ENCODE data around the gene GPR107. TPM values are rescaled to one million over a fixed set of nuclear protein-coding genes. Genes with fewer than 3 reads are reported as not detected.
"Not testable (repeated sequence)": the region's sequence is repeated elsewhere in the genome, so short reads cannot be mapped to it uniquely, and the experiment has no call there.

GPR107 gene
- total and polyA plus RNA-seq, 7 donors, result 3.6 to 34.1 (median 19.6) TPM

GRCh38 chr9:130010151-130010988, 43.3 kb upstream of the GPR107 start:
- Histone ChIP-seq H3K36me3 (no peaks in the 10 kb centered on the region), H3K4me3 (no peak overlapping the region), H3K9me3 (peaks cover 0 to 4% (median 0%) of the 10 kb centered on the region in 4 donors), H3K27me3 (no peaks in the 10 kb centered on the region), H3K27ac (peak overlapping the region; percentile 26 to 67 (median 56)), H3K4me1 (peaks cover 0 to 60% (median 44%) of the 10 kb centered on the region in 4 donors)
- intact Hi-C loops (cut with DNase I), result no loop called here
- TF ChIP-seq CTCF (IDR thresholded peaks at IDR 0.05) (no peak), EP300 (IDR thresholded peaks at IDR 0.05) (no peak), POLR2AphosphoS5 (IDR thresholded peaks at IDR 0.05) (no peak), POLR2A (IDR thresholded peaks at IDR 0.05) (no peak)
- no peak for DNase-seq
- WGBS, 2 donors, result 72 to 92% methylated on average over 5 of the region's 5 CpGs

GRCh38 chr9:130013326-130013725, 40.4 kb upstream of the GPR107 start:
- H3K27ac ChIP-seq, result peak overlapping the region; percentile 1 to 99 (median 92)
- H3K4me3 ChIP-seq, result no peak overlapping the region
- H3K4me1 ChIP-seq, result peaks cover 0 to 61% (median 49%) of the 10 kb centered on the region in 4 donors
- TF ChIP-seq POLR2AphosphoS5 (IDR thresholded peaks at IDR 0.05), result no peak
- no peak for TF ChIP-seq POLR2A (IDR thresholded peaks at IDR 0.05)
- TF ChIP-seq EP300 (IDR thresholded peaks at IDR 0.05), result no peak
- no peak for TF ChIP-seq CTCF (IDR thresholded peaks at IDR 0.05)
- H3K27me3 ChIP-seq, result no peaks in the 10 kb centered on the region
- intact Hi-C loops (cut with DNase I), result no loop called here
- 71 to 78% methylated on average over 2 of the region's 2 CpGs for WGBS, 2 donors
- H3K36me3 ChIP-seq, result no peaks in the 10 kb centered on the region
- H3K9me3 ChIP-seq, result peaks cover 0 to 4% (median 0%) of the 10 kb centered on the region in 4 donors
- DNase-seq, result no peak

DNA sequence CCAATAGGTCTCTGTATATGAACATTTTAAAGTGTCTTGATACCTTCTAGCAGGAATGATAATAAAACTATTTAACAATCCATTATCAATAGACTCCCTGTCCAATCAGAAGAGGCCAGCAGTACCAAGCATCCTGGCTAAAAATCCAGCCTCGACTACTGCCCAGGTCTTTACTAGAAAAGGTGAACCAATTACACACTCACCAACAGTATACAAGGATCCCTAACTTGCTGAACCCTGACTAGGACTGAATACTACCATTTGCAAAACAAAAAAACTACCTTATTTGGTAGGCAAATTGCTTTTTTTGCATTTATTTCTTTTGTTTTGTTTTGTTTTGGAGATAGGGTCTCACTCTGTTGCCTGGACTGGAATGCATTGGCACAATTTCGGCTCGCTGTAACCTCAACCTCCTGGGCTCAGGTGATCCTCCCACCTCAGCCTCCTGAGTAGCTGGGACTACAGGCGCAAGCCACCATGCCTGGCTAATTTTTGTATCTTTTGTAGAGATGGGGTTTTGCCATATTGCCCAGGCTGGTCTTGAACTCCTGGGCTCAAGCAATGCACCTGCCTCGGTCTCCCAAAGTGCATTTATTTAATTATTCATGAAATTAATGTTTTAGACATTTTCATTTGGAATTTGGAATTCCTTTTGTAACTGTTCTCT, 38.2 kb upstream of the GPR107 start:
- 94 to 98% methylated on average over 5 of the region's 5 CpGs for WGBS, 2 donors
- Histone ChIP-seq H3K4me1 (peaks cover 0 to 60% (median 48%) of the 10 kb centered on the region in 4 donors), H3K27ac (peak overlapping the region; percentile 55 to 99 (median 92)), H3K36me3 (no peaks in the 10 kb centered on the region), H3K9me3 (peaks cover 0 to 4% (median 0%) of the 10 kb centered on the region in 4 donors), H3K4me3 (no peak overlapping the region), H3K27me3 (no peaks in the 10 kb centered on the region)
- TF ChIP-seq POLR2A (IDR thresholded peaks at IDR 0.05) (no peak), POLR2AphosphoS5 (IDR thresholded peaks at IDR 0.05) (no peak)
- DNase-seq, result no peak
- intact Hi-C loops (cut with DNase I), result no loop called here

DNA sequence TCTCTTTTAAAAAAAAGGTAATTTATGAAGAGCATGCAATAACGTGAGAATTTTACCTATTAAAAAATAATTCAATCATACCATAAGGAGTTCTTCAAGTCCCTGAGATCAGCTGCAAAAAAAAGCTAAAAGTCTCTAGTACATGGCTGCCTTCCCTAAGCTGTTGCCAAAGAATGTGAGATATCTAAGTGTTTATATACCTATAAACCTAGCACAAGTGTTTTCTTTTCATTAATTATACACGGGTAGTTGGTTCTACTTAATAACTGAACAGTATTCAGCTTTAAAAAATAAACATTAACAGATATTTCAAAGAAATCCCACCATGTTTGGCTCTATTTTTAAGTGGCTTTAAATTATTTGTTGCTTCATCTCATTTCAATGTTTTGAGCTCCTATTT, 36.6 kb upstream of the GPR107 start:
- DNase-seq, result no peak
- Histone ChIP-seq H3K4me1 (peaks cover 0 to 71% (median 59%) of the 10 kb centered on the region in 4 donors), H3K27ac (peak overlapping the region; percentile 55 to 99 (median 92)), H3K36me3 (no peaks in the 10 kb centered on the region), H3K27me3 (no peaks in the 10 kb centered on the region), H3K9me3 (no peaks in the 10 kb centered on the region), H3K4me3 (no peak overlapping the region)
- intact Hi-C loops (cut with DNase I), result no loop called here
- TF ChIP-seq EP300 (IDR thresholded peaks at IDR 0.05) (no peak), POLR2AphosphoS5 (IDR thresholded peaks at IDR 0.05) (no peak), CTCF (IDR thresholded peaks at IDR 0.05) (no peak), POLR2A (IDR thresholded peaks at IDR 0.05) (no peak)
- 60 to 72% methylated on average over 2 of the region's 2 CpGs for WGBS, 2 donors

- H3K36me3 ChIP-seq; H3K9me3 ChIP-seq; DNase-seq; H3K4me3 ChIP-seq; intact Hi-C loops (cut with DNase I); H3K27me3 ChIP-seq: not testable (repeated sequence)
- H3K27ac ChIP-seq, result peak overlapping the region; percentile 55 to 99 (median 92)
- 90 to 94% methylated on average over 8 of the region's 8 CpGs for WGBS, 2 donors
- peaks cover 0 to 75% (median 63%) of the 10 kb centered on the region in 4 donors for H3K4me1 ChIP-seq
These were observed 36.2 kb upstream of the GPR107 start for GRCh38 chr9:130017510-130017909.
